Natural killer cell (primary cell): Measurements from ENCODE around the gene SPATC1L. TPM values are rescaled to one million over a fixed set of nuclear protein-coding genes. Genes with fewer than 3 reads are reported as not detected.

Source experiments
- ATAC-seq, 3 donors: fragments of 150-1000 bp in 2 of 3; fragments of 200-7000 bp in 1 of 3; cut with Tn5 transposase; 1 replicate in 1 of 3; 2 replicates in 2 of 3; pipeline ENCODE4 v1.10.0; 2021; ENCODE audit warnings: mild to moderate bottlenecking in 2 of 3, moderate library complexity in 2 of 3
- DNase-seq, 2 donors: peaks; one replicate each; pipeline versions ENCODE4 v3.0.0 to v3.0.0-alpha.2; 2013 to 2021; ENCODE audit warnings: mixed read lengths in 1 of 2
- H3K27ac ChIP-seq: one replicate; pipeline ENCODE4 v1.5.1; 2013; ENCODE audit warnings: mild to moderate bottlenecking, low read length
- H3K27me3 ChIP-seq: one replicate; pipeline ENCODE4 v1.6.1; 2013; ENCODE audit warnings: low read length; ENCODE audit not compliant: control insufficient read depth, insufficient read depth
- H3K36me3 ChIP-seq: one replicate; pipeline ENCODE4 v1.6.1; 2013; ENCODE audit warnings: low read length; ENCODE audit not compliant: control insufficient read depth, insufficient read depth
- H3K4me1 ChIP-seq: one replicate; pipeline ENCODE4 v1.6.1; 2013; ENCODE audit warnings: low read length; ENCODE audit not compliant: control insufficient read depth, insufficient read depth
- H3K4me3 ChIP-seq: one replicate; pipeline ENCODE4 v1.5.1; 2013; ENCODE audit warnings: low read length
- H3K9me3 ChIP-seq: one replicate; pipeline ENCODE4 v1.6.1; 2013; ENCODE audit warnings: low read length; ENCODE audit not compliant: control insufficient read depth, insufficient read depth
- H3K27ac Mint-ChIP-seq, 2 donors: one replicate each; pipeline ENCODE4 v1.8.0; 2022; ENCODE audit warnings: mild to moderate bottlenecking in 2 of 2, mixed read lengths in 2 of 2, moderate library complexity in 1 of 2
- H3K27me3 Mint-ChIP-seq, 2 donors: one replicate each; pipeline ENCODE4 v1.8.0; 2022; ENCODE audit warnings: low read depth in 2 of 2, mixed read lengths in 2 of 2
- H3K36me3 Mint-ChIP-seq: one replicate; pipeline ENCODE4 v1.8.0; 2022; ENCODE audit warnings: mixed read lengths
- H3K4me1 Mint-ChIP-seq, 2 donors: one replicate each; pipeline ENCODE4 v1.8.0; 2022; ENCODE audit warnings: mixed read lengths in 2 of 2
- H3K4me3 Mint-ChIP-seq: one replicate; pipeline ENCODE4 v1.8.0; 2022; ENCODE audit warnings: mild to moderate bottlenecking, moderate library complexity, mixed read lengths
- H3K9me3 Mint-ChIP-seq, 2 donors: one replicate each; pipeline ENCODE4 v1.8.0; 2022; ENCODE audit warnings: mixed read lengths in 2 of 2
- CTCF ChIP-seq: fragments of 200-600 bp; IDR thresholded peaks from one replicate; pipeline ENCODE4 v1.8.0; 2022; ENCODE audit warnings: antibody characterized with exemption
- WGBS: methylation state at CpG from one replicate; pipeline ENCODE4 v1.1.7; 2013; ENCODE audit warnings: missing lambda C conversion rate; ENCODE audit not compliant: insufficient coverage; 5-methylcytosine and 5-hydroxymethylcytosine counted together
- intact Hi-C: fragments of 100-400 bp; cut with micrococcal nuclease; formaldehyde crosslinking; loops from one replicate; pipeline ENCODE4 v1.14.2; 2022
- total RNA-seq, 4 donors: library from RNA; stranded (reverse); fragments of 120-200 nt in 1 of 4; gene quantifications; one replicate each; pipeline versions ENCODE4 v1.2.3 to v1.2.4, GENCODE V29; 2013 to 2022

The SPATC1L gene
- total RNA-seq, 3 donors from 2014 or later (not counting 1 experiment from before 2014, with no cell fraction given) = 0.18 to 4.0 (median 2.7) TPM

GRCh38 chr21:46139686-46140085 is 44.6 kb downstream of the SPATC1L start:
- no peak for TF ChIP-seq CTCF
- intact Hi-C loops = loop anchor here (5.0 kb wide), 1 partner anchor 43 kb away; the partner anchor contains the start of gene SPATC1L
- ATAC-seq (no peak), DNase-seq (no peak)
- peaks cover 0 to 4% of the 10 kb centered on the region in 2 donors for H3K27me3 Mint-ChIP-seq
- no peak overlapping the region for H3K27ac Mint-ChIP-seq
- no peaks in the 10 kb centered on the region for H3K9me3 Mint-ChIP-seq
- H3K27ac ChIP-seq = no peak overlapping the region
- WGBS = 98% methylated on average over 15 of the region's 15 CpGs
- H3K27me3 ChIP-seq = no peaks in the 10 kb centered on the region
- peaks cover 4% of the 10 kb centered on the region for H3K4me1 ChIP-seq
- no peaks in the 10 kb centered on the region for H3K36me3 Mint-ChIP-seq
- H3K4me3 Mint-ChIP-seq = no peak overlapping the region
- H3K4me3 ChIP-seq = no peak overlapping the region
- H3K9me3 ChIP-seq = no peaks in the 10 kb centered on the region
- H3K36me3 ChIP-seq = no peaks in the 10 kb centered on the region
- peaks cover 8 to 11% of the 10 kb centered on the region in 2 donors for H3K4me1 Mint-ChIP-seq

- Histone ChIP-seq H3K36me3 (no peaks in the 10 kb centered on the region), H3K9me3 (no peaks in the 10 kb centered on the region), H3K4me1 (no peaks in the 10 kb centered on the region), H3K4me3 (no peak overlapping the region), H3K27me3 (no peaks in the 10 kb centered on the region), H3K27ac (no peak overlapping the region)
- Mint-ChIP-seq H3K36me3 (no peaks in the 10 kb centered on the region), H3K27ac (no peak overlapping the region), H3K4me1 (peaks cover 0 to under 1% of the 10 kb centered on the region in 2 donors), H3K27me3 (peaks cover 0 to 4% of the 10 kb centered on the region in 2 donors), H3K4me3 (no peak overlapping the region), H3K9me3 (no peaks in the 10 kb centered on the region)
- intact Hi-C loops = no loop called here
- ATAC-seq (no peak), DNase-seq (no peak)
- 66% methylated on average over 28 of the region's 28 CpGs for WGBS
- TF ChIP-seq CTCF = no peak
Measured at GRCh38 chr21:46138383-46138970, 45.8 kb downstream of the SPATC1L start.

- 92% methylated on average over 7 of the region's 7 CpGs for WGBS
- H3K27me3 Mint-ChIP-seq = peaks cover 0 to 4% of the 10 kb centered on the region in 2 donors
- intact Hi-C loops = no loop called here
- Histone ChIP-seq H3K36me3 (no peaks in the 10 kb centered on the region), H3K27me3 (no peaks in the 10 kb centered on the region), H3K4me1 (no peaks in the 10 kb centered on the region), H3K27ac (no peak overlapping the region), H3K9me3 (no peaks in the 10 kb centered on the region), H3K4me3 (no peak overlapping the region)
- H3K27ac Mint-ChIP-seq = no peak overlapping the region
- no peaks in the 10 kb centered on the region for H3K4me1 Mint-ChIP-seq
- H3K9me3 Mint-ChIP-seq = no peaks in the 10 kb centered on the region
- no peak for TF ChIP-seq CTCF
- no peaks in the 10 kb centered on the region for H3K36me3 Mint-ChIP-seq
- DNase-seq = no peak
- ATAC-seq = no peak
- H3K4me3 Mint-ChIP-seq = no peak overlapping the region
Measured at GRCh38 chr21:46137908-46138307, 46.4 kb downstream of the SPATC1L start.
